HG03135 (cell line): ENCODE measurements around the gene POU6F2.

ENCODE experiments used
- ATAC-seq: cut with Tn5 transposase; IDR thresholded peaks from one replicate; pipeline ENCODE4 v1.9.1; 2021; ENCODE audit warnings: mild to moderate bottlenecking, moderate library complexity; ENCODE audit not compliant: unreplicated experiment

Gene POU6F2

GRCh38 chr7:39125846-39126245 lies 148.1 kb downstream of the POU6F2 start:
- no peak for ATAC-seq

- no peak for ATAC-seq
Measured at GRCh38 chr7:39127058-39127457, 149.3 kb downstream of the POU6F2 start.

GRCh38 chr7:39128287-39128843 lies 150.7 kb downstream of the POU6F2 start:
- no peak for ATAC-seq

- no peak for ATAC-seq
Measured at GRCh38 chr7:39130274-39130673, 152.6 kb downstream of the POU6F2 start.

GRCh38 chr7:39130857-39131526 lies 153.3 kb downstream of the POU6F2 start:
- ATAC-seq, result no peak

GRCh38 chr7:39132306-39132705 lies 154.6 kb downstream of the POU6F2 start:
- ATAC-seq, result no peak

GRCh38 chr7:39133088-39133487 lies 155.4 kb downstream of the POU6F2 start:
- no peak for ATAC-seq

- ATAC-seq, result no peak
Measured at GRCh38 chr7:39137480-39137879, 159.8 kb downstream of the POU6F2 start.

GRCh38 chr7:39142750-39143149 lies 165.0 kb downstream of the POU6F2 start:
- ATAC-seq, result no peak

- no peak for ATAC-seq
Measured at GRCh38 chr7:39144420-39144819, 166.7 kb downstream of the POU6F2 start.

GRCh38 chr7:39145283-39145682 lies 167.6 kb downstream of the POU6F2 start:
- no peak for ATAC-seq

GRCh38 chr7:39145935-39146334 lies 168.2 kb downstream of the POU6F2 start:
- no peak for ATAC-seq

GRCh38 chr7:39152701-39153100 lies 175.0 kb downstream of the POU6F2 start:
- no peak for ATAC-seq

GRCh38 chr7:39153113-39153512 lies 175.4 kb downstream of the POU6F2 start:
- ATAC-seq, result no peak

GRCh38 chr7:39153647-39154046 lies 175.9 kb downstream of the POU6F2 start:
- no peak for ATAC-seq

- ATAC-seq, result no peak
Measured at GRCh38 chr7:39154815-39155214, 177.1 kb downstream of the POU6F2 start.

- no peak for ATAC-seq
Measured at GRCh38 chr7:39158367-39158766, 180.7 kb downstream of the POU6F2 start.

- ATAC-seq, result no peak
Measured at GRCh38 chr7:39161903-39162302, 184.2 kb downstream of the POU6F2 start.

GRCh38 chr7:39164887-39165286 lies 187.2 kb downstream of the POU6F2 start:
- no peak for ATAC-seq

- no peak for ATAC-seq
Measured at GRCh38 chr7:39168403-39169098, 190.8 kb downstream of the POU6F2 start.

GRCh38 chr7:39172137-39172536 lies 194.4 kb downstream of the POU6F2 start:
- ATAC-seq, result no peak

- no peak for ATAC-seq
Measured at GRCh38 chr7:39181398-39181797, 203.7 kb downstream of the POU6F2 start.
